K562 (cell line): ENCODE data around the gene CAPZA1. TPM values are rescaled to one million over a fixed set of nuclear protein-coding genes. Genes with fewer than 3 reads are reported as not detected.

ENCODE experiments used
- CREB1 ChIP-seq, 2 experiments: sonication (generic) in 1 of 2; formaldehyde crosslinking in 1 of 2; IDR thresholded peaks; 2 replicates each; pipeline versions ENCODE4 v1.6.1 to v1.8.0; 2012 to 2022; ENCODE audit warnings: inconsistent platforms in 1 of 2, mild to moderate bottlenecking in 1 of 2, missing genetic modification reagents in 1 of 2, moderate library complexity in 1 of 2
- NUFIP1 ChIP-seq: fragments of 450-650 bp; IDR thresholded peaks from 2 replicates; pipeline ENCODE4 v1.6.1; 2018; ENCODE audit not compliant: partially characterized antibody
- RBM17 ChIP-seq: fragments of 200-400 bp; formaldehyde crosslinking; IDR thresholded peaks from 2 replicates; pipeline ENCODE4 v1.6.1; 2017; ENCODE audit warnings: low read depth, mild to moderate bottlenecking, low read length, borderline replicate concordance
- TAF15 ChIP-seq: fragments of 200-400 bp; formaldehyde crosslinking; IDR thresholded peaks from 2 replicates; pipeline ENCODE4 v1.6.1; 2017; ENCODE audit warnings: mild to moderate bottlenecking, low read depth, low read length, moderate library complexity
- TSHZ1 ChIP-seq: fragments of 250-450 bp; sonication (Bioruptor Pico); IDR thresholded peaks from 2 replicates; pipeline ENCODE4 v1.4.0; 2020; ENCODE audit warnings: mild to moderate bottlenecking, moderate library complexity
- polyA plus RNA-seq, 8 experiments: library from polyadenylated mRNA; depleted of rRNA in 4 of 8; stranded (reverse) in 5 of 8; unstranded in 3 of 8; fragments of >200 nt; fragmentation: Nextera tagmentation in 2 of 8; fragmentation: Illumina TruSeq in 1 of 8; extraction: Ambion mirVana in 2 of 8; extraction: Trizol in 1 of 8; gene quantifications; 2 replicates each; pipeline versions ENCODE4 v1.2.1 to v1.2.3, GENCODE V29; 2011 to 2014; ENCODE audit warnings: inconsistent platforms in 1 of 8, missing spikeins in 1 of 8
- total RNA-seq, 7 experiments: library from RNA; depleted of rRNA in 6 of 7; stranded (reverse); fragments of >200 nt in 6 of 7; fragmentation: Illumina TruSeq in 2 of 7; extraction: Trizol in 2 of 7; gene quantifications; 2 replicates each; pipeline versions ENCODE4 v1.2.1 to v1.2.3, GENCODE V29; 2011 to 2021; ENCODE audit warnings: low replicate concordance in 1 of 7
- TF ChIP-seq, protein P1 (sequence below), 2 experiments: fragments of 450-650 bp; formaldehyde crosslinking in 1 of 2; IDR thresholded peaks; 2 replicates each; pipeline versions ENCODE4 v1.4.0 to v1.6.1; 2014 to 2020; ENCODE audit warnings: mild to moderate bottlenecking in 2 of 2, borderline replicate concordance in 1 of 2, low read depth in 1 of 2
- TF ChIP-seq, protein P2 (sequence below): fragments of 250-450 bp; sonication (Bioruptor Pico); IDR thresholded peaks from 2 replicates; pipeline ENCODE4 v1.4.0; 2020

The CAPZA1 gene
- total and polyA plus RNA-seq, 9 of the 15 experiments (the other 6 are each of a cell fraction or from before 2014, with no cell fraction given) = 237 to 1,020 (median 306) TPM

GRCh38 chr1:112715264-112716053 lies 95.8 kb downstream of the CAPZA1 start, which contains the start of gene PPM1J (continued):
- TF ChIP-seq, protein P1, sequence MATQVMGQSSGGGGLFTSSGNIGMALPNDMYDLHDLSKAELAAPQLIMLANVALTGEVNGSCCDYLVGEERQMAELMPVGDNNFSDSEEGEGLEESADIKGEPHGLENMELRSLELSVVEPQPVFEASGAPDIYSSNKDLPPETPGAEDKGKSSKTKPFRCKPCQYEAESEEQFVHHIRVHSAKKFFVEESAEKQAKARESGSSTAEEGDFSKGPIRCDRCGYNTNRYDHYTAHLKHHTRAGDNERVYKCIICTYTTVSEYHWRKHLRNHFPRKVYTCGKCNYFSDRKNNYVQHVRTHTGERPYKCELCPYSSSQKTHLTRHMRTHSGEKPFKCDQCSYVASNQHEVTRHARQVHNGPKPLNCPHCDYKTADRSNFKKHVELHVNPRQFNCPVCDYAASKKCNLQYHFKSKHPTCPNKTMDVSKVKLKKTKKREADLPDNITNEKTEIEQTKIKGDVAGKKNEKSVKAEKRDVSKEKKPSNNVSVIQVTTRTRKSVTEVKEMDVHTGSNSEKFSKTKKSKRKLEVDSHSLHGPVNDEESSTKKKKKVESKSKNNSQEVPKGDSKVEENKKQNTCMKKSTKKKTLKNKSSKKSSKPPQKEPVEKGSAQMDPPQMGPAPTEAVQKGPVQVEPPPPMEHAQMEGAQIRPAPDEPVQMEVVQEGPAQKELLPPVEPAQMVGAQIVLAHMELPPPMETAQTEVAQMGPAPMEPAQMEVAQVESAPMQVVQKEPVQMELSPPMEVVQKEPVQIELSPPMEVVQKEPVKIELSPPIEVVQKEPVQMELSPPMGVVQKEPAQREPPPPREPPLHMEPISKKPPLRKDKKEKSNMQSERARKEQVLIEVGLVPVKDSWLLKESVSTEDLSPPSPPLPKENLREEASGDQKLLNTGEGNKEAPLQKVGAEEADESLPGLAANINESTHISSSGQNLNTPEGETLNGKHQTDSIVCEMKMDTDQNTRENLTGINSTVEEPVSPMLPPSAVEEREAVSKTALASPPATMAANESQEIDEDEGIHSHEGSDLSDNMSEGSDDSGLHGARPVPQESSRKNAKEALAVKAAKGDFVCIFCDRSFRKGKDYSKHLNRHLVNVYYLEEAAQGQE (IDR thresholded peaks at IDR 0.05; ENCODE audit: borderline replicate concordance) = peak; percentile 5; the same call in 1 of the 2 replicates
- TF ChIP-seq, protein P1 (CRISPR knock-in tag; IDR thresholded peaks at IDR 0.05; ENCODE audit: low read depth) = no peak
- TF ChIP-seq TAF15 = no peak
- TF ChIP-seq TSHZ1 (CRISPR knock-in tag) = no peak
- no peak for TF ChIP-seq RBM17
- TF ChIP-seq CREB1 (IDR thresholded peaks at IDR 0.05) = peak; percentile 10; the same call in 1 of the 2 replicates
- peak; percentile 13; the same call in 1 of the 2 replicates for TF ChIP-seq CREB1 (CRISPR knock-in tag; IDR thresholded peaks at IDR 0.05)
- TF ChIP-seq NUFIP1 = no peak
- TF ChIP-seq, protein P2, sequence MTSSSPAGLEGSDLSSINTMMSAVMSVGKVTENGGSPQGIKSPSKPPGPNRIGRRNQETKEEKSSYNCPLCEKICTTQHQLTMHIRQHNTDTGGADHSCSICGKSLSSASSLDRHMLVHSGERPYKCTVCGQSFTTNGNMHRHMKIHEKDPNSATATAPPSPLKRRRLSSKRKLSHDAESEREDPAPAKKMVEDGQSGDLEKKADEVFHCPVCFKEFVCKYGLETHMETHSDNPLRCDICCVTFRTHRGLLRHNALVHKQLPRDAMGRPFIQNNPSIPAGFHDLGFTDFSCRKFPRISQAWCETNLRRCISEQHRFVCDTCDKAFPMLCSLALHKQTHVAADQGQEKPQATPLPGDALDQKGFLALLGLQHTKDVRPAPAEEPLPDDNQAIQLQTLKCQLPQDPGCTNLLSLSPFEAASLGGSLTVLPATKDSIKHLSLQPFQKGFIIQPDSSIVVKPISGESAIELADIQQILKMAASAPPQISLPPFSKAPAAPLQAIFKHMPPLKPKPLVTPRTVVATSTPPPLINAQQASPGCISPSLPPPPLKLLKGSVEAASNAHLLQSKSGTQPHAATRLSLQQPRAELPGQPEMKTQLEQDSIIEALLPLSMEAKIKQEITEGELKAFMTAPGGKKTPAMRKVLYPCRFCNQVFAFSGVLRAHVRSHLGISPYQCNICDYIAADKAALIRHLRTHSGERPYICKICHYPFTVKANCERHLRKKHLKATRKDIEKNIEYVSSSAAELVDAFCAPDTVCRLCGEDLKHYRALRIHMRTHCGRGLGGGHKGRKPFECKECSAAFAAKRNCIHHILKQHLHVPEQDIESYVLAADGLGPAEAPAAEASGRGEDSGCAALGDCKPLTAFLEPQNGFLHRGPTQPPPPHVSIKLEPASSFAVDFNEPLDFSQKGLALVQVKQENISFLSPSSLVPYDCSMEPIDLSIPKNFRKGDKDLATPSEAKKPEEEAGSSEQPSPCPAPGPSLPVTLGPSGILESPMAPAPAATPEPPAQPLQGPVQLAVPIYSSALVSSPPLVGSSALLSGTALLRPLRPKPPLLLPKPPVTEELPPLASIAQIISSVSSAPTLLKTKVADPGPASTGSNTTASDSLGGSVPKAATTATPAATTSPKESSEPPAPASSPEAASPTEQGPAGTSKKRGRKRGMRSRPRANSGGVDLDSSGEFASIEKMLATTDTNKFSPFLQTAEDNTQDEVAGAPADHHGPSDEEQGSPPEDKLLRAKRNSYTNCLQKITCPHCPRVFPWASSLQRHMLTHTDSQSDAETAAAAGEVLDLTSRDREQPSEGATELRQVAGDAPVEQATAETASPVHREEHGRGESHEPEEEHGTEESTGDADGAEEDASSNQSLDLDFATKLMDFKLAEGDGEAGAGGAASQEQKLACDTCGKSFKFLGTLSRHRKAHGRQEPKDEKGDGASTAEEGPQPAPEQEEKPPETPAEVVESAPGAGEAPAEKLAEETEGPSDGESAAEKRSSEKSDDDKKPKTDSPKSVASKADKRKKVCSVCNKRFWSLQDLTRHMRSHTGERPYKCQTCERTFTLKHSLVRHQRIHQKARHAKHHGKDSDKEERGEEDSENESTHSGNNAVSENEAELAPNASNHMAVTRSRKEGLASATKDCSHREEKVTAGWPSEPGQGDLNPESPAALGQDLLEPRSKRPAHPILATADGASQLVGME (CRISPR knock-in tag) = 0 out of 2 replicates have a peak, but pooled peaks have one; percentile 26
